GM19397 (cell line): ENCODE measurements around the gene SPATA32.
"Not testable (repeated sequence)": the region's sequence is repeated elsewhere in the genome, so short reads cannot be mapped to it uniquely, and the experiment has no call there.

Experiments
- ATAC-seq: cut with Tn5 transposase; IDR thresholded peaks from one replicate; pipeline ENCODE4 v1.9.1; 2021; ENCODE audit warnings: mild to moderate bottlenecking, moderate library complexity; ENCODE audit not compliant: unreplicated experiment

The SPATA32 gene

DNA sequence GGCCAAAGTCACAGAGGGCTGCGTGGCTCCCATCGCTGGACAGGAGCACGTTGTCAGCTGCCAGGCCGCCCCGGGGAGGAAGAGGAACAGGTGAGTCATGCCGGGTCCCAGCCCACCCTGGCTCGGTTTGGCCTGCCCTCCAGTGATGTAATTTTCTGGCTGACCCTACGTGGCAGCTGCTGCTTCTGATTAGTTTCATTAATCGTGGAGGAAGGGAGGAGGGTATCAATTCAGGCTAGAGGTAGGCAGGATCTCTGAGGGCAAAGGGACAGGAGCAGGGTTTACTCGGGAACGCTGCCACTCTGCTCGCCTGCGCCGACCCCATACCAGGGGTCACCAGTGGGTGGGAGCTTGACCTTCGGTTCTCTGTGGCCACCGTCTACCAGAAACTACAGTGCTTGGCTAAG, 11.7 kb upstream of the SPATA32 start:
- ATAC-seq = no peak

DNA sequence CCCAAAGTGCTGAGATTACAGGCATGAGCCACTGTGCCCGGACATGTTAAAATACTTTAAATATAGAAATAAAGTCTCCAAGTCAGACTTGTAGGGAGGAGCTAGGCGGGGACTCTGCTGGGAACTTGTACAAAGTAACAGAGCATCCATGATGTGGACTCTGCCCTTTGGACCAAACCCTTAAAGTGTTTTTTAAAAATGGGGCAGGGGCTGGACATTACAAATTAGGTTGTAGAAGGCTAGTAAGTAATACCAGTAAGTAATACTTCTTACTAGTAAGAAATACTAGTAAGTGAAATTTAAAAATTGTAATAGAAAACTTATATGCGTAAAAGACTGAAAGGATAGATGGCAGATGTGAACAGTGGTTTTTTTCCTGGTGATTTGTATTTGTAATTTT, 9.7 kb upstream of the SPATA32 start:
- no peak for ATAC-seq

DNA sequence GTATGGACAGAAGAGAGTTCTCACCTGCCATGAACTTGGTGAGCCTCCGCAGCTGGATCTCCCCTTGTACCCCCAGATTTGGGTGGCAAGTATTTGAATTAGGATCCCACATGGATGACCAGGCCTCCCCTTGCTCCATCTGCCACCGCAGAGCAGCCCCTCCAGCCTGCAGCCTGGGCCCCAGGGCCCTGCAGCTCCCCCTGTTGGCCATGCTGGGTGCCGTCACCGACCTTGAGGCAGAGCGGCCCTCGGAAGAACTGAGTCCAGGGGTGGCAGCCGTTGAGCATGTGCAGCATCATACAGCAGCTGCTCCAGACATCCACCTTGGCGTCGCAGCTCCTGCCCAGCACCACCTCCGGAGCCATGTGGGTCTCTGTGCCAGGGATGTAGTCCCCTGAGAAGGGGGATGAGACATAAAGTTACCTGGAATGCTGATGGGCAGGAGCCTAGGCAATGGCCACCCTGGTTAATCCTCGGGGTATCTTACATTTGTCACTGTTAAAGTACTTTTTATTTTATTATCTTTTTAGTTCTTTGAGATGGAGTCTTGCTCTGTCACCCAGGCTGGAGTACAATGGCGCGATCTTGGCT, 9.0 kb upstream of the SPATA32 start:
- no peak for ATAC-seq

DNA sequence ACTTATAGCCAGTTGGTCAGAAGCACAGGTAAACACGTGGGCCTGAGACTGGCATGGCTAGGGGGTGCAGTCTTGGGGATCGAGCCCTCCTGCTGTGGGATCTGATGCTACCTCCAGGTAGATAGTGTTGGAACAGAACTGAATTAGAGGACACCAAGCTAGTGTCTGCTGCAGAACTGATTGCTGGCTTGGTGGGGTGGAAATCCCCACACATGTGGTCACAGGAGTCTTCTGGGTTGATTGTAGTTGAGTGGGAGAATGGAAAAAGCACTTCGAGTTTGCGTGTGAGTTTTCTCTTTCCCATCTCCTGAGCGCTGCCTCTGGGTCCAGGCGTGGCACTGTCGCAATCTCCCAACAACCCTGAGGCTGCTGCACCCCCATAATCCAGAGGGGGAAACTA, 8.0 kb upstream of the SPATA32 start:
- no peak for ATAC-seq

DNA sequence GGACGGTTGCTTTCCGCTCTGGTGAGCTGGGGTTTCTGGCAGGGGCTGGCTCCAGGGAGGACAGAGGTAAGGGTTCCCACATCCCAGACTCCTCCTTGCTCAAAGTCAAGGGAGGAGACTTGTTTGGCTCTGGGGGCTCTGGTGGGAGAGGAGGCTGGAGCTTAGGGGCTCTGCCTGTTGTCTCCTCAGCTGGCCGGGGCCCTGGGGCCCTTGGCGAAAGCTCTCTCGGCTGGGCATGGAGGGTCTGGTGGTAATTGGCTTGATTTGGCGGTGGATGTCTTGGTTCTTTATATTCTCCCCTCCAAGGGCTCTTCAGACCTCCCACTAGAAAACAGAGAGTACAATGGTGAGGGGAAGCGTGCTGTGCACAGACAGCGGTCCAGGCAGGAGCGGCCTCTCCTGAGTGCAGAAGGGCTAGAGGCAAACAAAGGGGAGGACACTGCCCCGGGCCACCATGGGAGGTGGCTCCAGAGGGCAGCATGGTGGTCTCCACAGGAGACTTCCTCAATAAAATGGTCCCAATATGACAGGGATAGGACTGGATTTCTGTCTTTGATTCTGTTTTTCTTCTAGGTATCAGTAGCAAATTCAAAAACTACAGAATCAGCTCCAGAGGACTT, 5.7 kb upstream of the SPATA32 start:
- ATAC-seq = no peak

DNA sequence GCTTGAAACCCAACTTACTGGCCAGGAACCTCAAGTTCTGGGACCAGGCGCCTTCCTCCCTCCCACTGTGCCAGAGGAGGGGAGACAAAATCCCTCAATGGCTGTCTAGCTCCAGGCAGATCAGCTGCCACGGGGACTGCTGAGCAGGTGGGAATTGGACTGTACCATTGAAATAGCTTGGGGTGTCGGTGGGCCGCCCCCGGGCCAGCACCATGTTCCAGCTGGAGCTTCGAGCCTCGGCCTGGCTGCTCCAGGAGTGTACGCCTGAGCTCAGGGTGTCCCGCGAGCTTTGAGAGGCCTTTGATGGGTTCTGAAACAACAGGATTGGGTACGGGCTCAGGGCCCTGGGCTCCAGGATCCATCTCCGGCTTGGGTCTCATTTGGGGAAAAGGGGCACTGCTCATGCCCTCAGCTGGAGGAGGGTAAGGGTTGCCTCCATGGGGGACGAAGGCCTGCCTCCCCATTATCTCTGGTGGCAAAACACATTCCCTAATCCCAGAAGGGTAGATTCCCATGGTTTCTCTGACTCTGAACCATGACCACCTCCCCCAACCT, 4.6 kb upstream of the SPATA32 start:
- ATAC-seq = no peak

DNA sequence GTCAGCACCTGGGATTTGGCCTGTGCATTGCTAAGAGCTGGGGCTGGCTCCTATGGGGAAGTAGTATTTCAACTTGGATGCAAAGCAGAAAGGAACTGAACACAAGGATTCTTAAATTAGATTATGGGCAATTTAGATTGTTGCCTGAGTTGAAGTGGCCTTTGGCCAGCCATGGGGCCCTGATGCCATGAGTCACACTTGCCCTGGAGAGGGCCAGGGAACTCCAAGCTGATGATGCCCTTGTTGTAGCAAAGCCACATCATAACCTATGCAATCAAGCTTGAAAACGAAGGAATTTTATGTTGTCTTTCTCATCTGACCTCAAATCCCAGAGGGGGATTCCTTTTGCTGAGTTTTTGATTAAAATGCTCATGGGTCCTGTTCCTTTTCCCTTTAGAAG, 3.9 kb upstream of the SPATA32 start:
- ATAC-seq = no peak

DNA sequence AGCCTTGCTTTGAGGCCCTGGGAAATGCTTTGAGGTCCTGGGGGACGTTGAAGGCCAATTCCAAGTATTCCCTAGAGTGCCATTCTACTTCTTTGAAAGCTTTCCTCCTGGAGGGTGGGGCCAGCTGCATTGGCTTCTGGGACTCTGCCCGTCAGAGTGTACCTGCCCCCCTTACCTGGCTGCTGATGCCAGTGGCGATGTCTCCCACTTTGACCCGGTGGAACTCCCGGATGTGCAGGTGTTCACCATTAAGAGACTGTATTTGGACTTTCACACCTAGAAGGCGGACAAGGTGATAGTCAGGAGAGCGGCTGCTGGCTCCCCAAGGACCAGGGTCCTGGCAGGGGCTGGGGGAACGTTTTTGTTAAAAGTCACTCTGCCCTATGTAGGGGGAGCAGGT, 3.1 kb upstream of the SPATA32 start:
- no peak for ATAC-seq

DNA sequence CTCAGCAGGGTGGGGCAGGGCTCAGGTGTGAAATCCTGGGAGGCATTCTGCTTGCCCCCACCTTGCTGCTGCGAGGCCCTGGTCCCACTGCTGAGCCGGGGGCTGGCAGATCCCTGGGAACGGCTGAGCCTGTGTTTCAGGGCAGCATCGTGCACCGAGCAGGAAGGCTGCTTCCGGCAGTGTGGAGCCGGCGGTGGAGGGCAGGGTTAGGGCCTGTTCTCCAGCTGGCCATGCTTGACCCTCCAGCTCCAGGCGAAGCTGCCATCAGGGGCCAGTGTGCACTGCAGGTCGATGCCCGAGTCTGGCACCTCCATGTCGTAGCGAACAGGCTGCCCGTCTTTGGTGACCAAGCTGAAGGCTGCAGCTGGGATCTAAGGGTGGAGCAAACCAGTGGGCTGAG, 2.5 kb upstream of the SPATA32 start:
- no peak for ATAC-seq

DNA sequence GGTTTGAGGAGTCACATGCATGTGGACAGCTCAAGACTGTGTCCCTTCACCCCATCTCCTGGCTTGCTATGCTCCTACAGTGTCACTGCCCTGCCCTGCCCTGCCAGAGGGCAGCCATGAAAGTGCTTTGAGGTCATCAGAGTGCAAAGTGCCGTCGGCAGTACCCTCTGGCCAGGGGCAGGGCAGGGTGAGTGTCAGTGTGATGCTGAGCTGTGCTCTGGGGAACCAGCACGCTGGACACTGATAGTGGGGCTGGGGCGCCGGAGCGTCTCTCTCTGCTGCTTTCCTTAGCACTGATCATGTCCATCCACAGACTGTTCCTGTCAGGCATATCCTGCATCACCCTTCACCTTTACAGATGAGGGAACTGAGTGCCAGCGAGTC, 1.6 kb upstream of the SPATA32 start:
- ATAC-seq = no peak

DNA sequence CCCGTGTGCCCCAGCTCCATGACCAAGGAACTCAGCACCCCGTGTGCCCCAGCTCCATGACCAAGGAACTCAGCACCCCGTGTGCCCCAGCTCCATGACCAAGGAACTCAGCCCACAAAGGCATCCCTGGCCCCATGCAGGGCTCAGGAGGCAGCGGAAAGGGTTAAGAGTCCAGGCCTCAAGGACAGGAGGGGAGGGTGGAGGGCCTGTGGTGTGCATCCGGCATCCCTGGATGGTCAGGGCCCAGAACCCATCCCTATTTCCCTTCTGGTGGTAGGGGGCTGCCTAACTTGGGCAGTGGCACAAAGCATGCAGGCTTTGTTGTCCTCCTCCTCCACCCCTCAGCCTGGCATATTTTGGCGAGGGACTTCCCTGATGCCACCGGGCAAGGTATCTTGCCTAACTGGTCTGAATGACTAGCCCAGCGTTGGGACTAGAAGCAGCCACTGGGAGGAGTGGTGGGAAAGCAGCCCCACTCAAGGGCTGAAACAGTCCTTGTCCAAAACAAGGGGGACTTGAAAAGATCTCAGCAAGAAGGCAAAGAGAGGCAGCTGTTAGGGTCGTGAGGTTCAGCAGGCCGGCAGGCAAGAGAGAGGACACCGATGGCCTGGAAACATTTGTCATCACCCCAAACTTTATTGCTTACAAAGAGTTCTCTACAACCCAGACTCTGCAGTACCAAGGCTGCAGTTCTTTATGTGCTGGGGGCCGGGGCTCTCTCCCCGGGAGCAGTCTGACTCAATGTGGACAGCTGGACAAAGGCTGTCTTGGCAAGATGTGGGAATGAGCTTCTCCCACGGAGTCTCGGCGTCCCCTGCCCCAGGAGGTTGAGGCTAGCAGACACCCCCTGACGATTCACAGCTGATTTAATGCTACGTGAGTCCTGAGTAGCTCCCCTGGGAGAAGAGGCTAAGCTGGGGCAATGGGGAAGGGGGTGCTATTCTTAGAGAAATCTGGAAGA, 902 bp upstream of the SPATA32 start:
- ATAC-seq = no peak

DNA sequence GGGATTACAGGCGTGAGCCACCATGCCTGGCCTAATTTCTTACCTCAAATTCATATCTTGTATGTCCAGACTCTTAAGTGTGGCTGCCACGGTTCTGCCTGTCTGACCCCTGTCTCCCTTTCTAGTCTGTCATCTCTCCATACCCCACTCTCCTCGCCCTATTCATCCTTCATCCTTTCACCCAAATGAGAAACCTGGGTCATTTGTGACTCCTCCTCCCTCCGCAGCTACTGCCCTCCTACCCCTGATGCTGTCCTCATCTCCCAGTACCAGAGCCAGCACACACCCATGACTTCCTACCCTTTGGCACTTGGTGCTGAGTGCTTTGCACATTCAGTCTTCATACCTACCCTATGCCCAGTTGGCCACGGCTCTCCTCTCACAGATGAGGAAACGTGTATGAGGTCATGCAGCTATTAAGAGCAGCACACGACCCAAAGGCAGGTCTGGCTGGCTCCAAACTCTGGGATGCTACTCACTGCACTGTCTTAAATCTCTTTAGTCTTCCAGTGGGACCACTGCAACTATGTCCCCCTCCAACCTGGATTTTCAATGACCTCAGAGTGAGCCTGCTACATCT, 1.6 kb downstream of the SPATA32 start:
- no peak for ATAC-seq

DNA sequence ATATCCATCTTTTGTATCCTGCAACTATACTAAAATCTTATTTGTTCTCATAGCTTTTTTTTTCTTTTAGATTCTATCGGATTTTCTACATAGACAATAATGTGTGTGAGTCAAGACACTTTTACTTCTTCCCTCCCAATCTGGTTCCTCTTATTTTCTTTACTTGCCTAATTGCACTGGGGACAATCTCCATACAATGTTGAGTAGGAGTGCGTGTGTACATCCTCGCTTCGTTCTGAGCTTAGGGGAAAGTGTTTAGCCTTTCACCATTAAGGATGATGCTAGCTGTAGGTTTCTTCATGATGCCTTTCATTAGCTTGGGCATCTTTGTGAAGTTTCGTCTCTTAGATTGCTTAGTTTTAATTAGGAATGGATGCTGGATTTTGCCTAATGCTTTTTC, 2.9 kb downstream of the SPATA32 start:
- no peak for ATAC-seq

DNA sequence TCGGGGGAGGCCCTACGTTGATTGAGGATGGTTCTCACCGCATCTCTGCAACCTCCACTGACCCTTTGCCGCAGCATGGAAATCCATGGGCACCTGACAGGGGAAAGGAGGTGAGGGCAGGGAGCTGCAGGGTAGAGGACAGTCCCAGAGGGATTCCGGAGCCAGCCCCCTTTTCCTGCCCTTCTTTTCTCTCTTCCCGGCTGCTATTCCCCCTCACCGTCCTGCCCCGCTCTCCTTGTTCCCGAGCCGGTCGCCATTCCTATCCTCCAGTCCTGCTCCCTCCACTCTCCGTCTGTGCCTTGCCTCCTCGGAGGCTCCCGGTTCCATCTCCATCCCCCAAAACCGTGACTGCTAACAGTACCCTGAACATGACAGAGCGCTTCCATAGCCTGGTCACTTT, 4.8 kb downstream of the SPATA32 start:
- no peak for ATAC-seq

DNA sequence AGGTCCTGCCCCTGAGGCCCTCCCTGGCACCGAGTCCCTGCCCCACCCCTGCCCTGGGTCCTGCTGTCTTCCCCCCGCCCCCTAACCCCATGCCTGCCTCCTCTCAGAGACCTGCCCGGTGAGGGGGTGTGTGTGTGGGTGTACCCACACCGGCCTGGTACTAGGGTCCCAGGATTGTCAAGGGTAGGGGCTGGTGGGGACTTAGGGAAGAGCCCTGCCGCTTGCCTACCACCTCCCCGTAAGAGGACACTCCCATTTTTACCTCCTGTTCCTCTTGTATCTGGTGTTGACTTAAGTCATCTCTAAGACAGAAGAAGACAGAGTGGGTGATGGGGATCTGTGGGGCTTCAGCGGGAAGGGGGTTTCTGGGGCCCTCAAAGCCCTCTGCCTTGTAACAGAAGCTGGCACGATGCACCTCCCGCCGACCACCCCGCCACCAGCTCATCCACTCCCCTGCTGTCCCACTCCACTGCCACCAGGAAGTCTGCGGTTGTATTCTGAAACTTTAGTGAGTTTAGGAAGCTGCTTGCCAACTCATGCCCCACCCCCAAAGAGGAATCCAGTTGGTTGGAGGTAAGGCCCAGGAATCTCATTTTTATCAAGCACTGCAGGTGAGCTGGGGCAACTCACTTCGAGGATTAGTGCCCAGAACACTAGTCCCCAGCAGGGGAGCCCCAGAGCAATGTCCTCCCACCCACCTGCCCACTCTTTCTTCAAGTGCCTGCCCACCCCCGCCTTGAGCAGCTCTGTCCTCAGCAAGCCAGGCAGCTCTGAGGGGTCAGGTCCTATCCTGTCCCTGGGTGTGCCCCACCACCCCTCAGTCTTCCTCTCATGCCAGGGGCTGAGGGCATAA, 5.6 kb downstream of the SPATA32 start:
- ATAC-seq = no peak

DNA sequence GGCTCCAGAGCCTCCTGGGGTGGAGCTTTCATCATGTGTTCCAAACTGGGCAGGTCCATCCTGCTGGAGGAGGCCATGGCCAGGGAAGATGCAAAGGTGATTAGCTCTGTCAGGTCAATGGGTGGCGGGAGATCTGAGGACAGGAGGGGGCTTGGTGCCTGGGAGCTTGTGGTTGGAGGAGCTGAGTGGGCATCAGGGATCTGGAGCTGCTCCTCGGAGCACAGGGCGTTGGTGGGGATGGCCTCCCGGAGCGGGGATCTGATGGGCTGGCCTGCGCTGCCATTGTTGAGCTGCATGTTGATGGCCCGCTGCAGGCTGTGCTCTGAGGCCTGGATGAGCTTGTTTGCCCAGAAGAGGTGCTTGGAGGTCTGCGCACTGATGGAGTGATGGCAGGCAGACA, 6.5 kb downstream of the SPATA32 start:
- no peak for ATAC-seq

DNA sequence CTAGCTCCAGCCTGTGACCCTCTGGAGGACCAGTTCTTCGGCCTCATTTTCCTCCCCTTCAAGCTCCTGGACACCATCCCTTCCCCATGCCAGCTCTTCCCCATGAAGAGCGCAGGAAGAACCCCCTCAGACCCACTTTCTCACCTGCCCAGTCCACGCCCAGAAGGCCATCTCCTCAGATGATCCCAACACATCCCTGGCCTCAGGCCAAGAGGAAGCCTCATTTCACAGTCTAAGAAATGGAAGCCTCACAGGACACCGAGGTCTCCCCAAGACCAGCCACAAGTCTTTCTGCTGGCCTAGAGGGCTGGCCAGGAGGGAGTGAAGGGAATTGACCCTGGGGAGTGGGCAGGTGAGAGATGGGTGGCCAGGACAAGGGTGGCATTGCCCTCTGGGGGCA, 8.0 kb downstream of the SPATA32 start:
- no peak for ATAC-seq

DNA sequence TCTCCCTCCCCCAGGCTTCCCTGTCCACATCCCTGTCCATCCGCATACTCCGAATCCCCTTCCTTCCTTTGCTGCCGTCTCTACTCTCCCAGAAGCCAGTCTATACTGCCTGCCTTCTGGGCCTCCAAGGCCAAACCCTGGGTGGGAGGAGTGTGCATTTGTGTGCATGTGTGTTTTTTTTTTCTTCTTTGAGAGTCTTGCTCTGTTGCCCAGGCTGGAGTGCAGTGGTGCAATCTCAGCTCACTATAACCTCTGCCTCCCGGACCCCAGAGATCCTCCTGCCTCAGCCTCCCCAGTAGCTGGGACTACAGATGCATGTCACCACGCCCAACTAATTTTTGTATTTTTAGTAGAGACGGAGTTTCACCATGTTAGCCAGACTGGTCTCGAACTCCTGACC, 8.7 kb downstream of the SPATA32 start:
- not testable (repeated sequence) for ATAC-seq

DNA sequence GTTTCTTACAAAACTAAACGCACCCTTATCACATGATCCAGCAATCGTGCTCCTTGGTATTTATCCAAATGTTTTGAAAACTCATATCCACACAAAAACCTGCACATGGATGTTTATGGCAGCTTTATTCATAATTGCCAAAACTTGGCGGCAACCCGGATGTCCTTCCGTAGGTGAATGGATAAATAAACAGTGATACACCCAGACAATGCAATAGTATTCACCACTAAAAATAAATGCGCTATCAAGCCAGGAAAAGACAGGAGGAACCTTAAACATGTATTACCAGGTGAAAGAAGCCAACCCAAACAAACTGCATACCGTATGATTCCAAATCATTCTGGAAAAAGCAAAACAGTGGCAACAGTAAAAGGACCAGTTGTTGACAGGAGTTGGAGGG, 10.0 kb downstream of the SPATA32 start:
- no peak for ATAC-seq

DNA sequence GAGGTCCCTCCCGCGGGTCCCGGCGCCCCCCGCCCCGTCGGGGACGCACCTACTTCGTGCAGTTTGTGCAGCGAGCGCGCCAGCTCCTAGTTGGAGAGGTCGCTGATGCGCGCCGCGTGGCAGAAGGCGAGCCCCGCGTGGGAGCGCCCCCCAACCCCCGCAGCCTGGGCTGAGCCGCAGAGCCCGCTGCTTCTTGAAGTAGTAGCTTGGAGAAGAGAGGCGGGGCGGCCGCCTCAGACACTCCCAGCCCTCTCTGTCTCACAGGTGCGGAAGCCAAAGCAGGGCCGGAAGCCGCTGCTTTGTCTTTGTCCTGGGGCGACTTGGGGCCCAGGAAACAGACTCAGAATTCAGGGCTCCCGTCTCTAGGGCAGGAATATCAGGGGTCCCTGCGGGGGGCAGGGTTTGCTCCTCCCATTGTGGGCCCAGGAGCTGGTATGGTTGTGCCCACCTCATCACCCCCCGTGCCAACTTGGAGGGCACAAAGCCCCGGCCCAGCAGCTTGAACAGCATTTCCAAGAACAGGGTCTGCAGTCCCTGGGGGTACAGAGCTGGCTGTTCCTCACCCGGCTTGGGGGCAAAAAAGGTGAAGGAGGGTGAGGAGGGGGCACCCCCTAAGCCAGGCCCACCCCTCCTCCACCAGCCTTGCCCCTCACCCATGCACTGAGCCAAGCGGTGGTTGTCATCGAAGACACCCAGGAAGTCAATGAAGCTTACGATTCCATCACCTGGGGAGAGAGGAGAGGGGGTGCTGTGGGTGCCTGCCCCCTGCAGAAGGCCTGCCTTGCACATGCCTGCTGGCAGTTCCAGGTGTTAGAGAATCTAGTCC, 13.5 kb downstream of the SPATA32 start:
- peak; percentile 56 for ATAC-seq
